Loucy (cell line): ENCODE data around the gene ZIC2.

ENCODE experiments used
- EZH2phosphoT487 ChIP-seq: fragments of 200-600 bp; IDR thresholded peaks from 2 replicates; pipeline ENCODE4 v1.6.1; 2018; ENCODE audit warnings: antibody characterized with exemption, mild to moderate bottlenecking, moderate library complexity, borderline replicate concordance
- TF ChIP-seq, protein P1 (sequence below): fragments of 200-600 bp; sonication (generic); conservative IDR thresholded peaks from 2 replicates; pipeline ENCODE4 v1.5.1; 2014; ENCODE audit warnings: mild to moderate bottlenecking, antibody characterized with exemption, low read length

DNA sequence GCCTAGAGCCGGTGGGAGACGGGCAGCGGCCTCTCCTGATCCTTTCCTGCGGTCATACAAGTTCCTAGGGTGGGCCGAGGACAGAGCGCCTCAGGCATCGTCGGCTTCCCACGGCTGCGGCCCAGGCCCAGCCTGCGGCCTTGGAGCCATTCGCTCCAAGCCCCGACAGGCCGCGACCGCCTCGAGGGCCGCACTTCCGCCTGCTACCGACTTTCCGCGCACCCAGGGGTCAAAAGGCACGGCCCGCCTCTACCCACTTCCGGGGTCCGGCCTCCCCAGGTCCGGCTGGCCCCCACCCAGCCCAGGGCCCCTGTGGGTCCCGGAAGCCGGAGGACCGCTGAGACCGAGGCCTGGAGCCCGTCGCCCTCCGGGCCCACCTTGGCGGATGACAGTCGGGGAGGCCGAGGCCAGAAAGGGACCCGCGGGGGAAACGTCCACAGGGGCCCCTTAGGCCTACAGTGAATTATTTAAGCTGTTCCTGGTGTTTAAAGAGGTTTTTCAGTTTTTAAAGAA, 16.2 kb downstream of the ZIC2 start:
- TF ChIP-seq, protein P1, sequence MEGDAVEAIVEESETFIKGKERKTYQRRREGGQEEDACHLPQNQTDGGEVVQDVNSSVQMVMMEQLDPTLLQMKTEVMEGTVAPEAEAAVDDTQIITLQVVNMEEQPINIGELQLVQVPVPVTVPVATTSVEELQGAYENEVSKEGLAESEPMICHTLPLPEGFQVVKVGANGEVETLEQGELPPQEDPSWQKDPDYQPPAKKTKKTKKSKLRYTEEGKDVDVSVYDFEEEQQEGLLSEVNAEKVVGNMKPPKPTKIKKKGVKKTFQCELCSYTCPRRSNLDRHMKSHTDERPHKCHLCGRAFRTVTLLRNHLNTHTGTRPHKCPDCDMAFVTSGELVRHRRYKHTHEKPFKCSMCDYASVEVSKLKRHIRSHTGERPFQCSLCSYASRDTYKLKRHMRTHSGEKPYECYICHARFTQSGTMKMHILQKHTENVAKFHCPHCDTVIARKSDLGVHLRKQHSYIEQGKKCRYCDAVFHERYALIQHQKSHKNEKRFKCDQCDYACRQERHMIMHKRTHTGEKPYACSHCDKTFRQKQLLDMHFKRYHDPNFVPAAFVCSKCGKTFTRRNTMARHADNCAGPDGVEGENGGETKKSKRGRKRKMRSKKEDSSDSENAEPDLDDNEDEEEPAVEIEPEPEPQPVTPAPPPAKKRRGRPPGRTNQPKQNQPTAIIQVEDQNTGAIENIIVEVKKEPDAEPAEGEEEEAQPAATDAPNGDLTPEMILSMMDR: no peak
- no peak for TF ChIP-seq EZH2phosphoT487
